Right renal pelvis (tissue), 4 donors: ENCODE results near the gene DISP2. TPM values are rescaled to one million over a fixed set of nuclear protein-coding genes. Genes with fewer than 3 reads are reported as not detected.
A peak's percentile ranks its signal among the peaks of the same experiment; 100 is the strongest.

Experiments used
- DNase-seq, 4 donors: peaks; one replicate each; pipeline ENCODE4 v3.0.0-alpha.2; 2013; ENCODE audit warnings: low read depth in 4 of 4, low spot score in 3 of 4, missing footprints in 1 of 4
- polyA plus RNA-seq, 4 donors: library from polyadenylated mRNA; unstranded; fragments of 120-200 nt; gene quantifications; one replicate each; pipeline ENCODE4 v1.2.1, GENCODE V29; 2013; ENCODE audit not compliant: insufficient read length in 4 of 4

DISP2 gene
- polyA plus RNA-seq, 4 donors: 0.18 to 1.3 (median 0.62) TPM

- no peak for DNase-seq
Measured at GRCh38 chr15:40357246-40357645, 773 bp upstream of the DISP2 start.

GRCh38 chr15:40358471-40359353 is 693 bp downstream of the DISP2 start:
- no peak for DNase-seq

GRCh38 chr15:40360015-40360414 is 2.0 kb downstream of the DISP2 start:
- no peak for DNase-seq

GRCh38 chr15:40361640-40362039 is 3.6 kb downstream of the DISP2 start:
- DNase-seq: no peak

GRCh38 chr15:40363611-40364010 is 5.6 kb downstream of the DISP2 start:
- DNase-seq: no peak

- DNase-seq: no peak
Measured at GRCh38 chr15:40364251-40364650, 6.2 kb downstream of the DISP2 start.

GRCh38 chr15:40365016-40365415 is 7.0 kb downstream of the DISP2 start:
- no peak for DNase-seq

GRCh38 chr15:40365624-40366456 is 7.8 kb downstream of the DISP2 start:
- DNase-seq: no peak

- DNase-seq: no peak
Measured at GRCh38 chr15:40366457-40367370, 8.7 kb downstream of the DISP2 start.

- DNase-seq: no peak
Measured at GRCh38 chr15:40367371-40367685, 9.3 kb downstream of the DISP2 start.

GRCh38 chr15:40367686-40368611 is 9.9 kb downstream of the DISP2 start:
- peak; percentile 68 to 76 (median 73) for DNase-seq

GRCh38 chr15:40368719-40369473 is 10.9 kb downstream of the DISP2 start:
- DNase-seq: no peak

GRCh38 chr15:40369474-40369869 is 11.5 kb downstream of the DISP2 start:
- DNase-seq: no peak

GRCh38 chr15:40369971-40370370 is 12.0 kb downstream of the DISP2 start:
- no peak for DNase-seq

- DNase-seq: no peak
Measured at GRCh38 chr15:40372981-40373380, 15.0 kb downstream of the DISP2 start.

GRCh38 chr15:40377606-40378005 is 19.6 kb downstream of the DISP2 start:
- no peak for DNase-seq

- DNase-seq: no peak
Measured at GRCh38 chr15:40379374-40379773, 21.4 kb downstream of the DISP2 start.

- no peak for DNase-seq
Measured at GRCh38 chr15:40379853-40380252, 21.8 kb downstream of the DISP2 start.

GRCh38 chr15:40380636-40381035 is 22.6 kb downstream of the DISP2 start:
- DNase-seq: no peak
